PFSK-1 (cell line): ENCODE measurements around the gene ERICH6B.

Experiments
- FOXP2 ChIP-seq: optimal IDR thresholded peaks from 2 replicates; pipeline ENCODE3; 2011; ENCODE audit warnings: borderline replicate concordance, control low read depth, inconsistent platforms; ENCODE audit not compliant: insufficient read depth; ENCODE audit errors: extremely low read length, extremely low read depth
- POLR2AphosphoS5 ChIP-seq: IDR thresholded peaks from 2 replicates; pipeline ENCODE4 v1.6.1; 2012; ENCODE audit warnings: low read depth, mild to moderate bottlenecking, control low read depth, low read length, moderate library complexity
- REST ChIP-seq, 2 experiments: IDR thresholded peaks; 2 replicates each; pipeline versions ENCODE4 v1.6.1 to v1.8.0; 2011 to 2012; ENCODE audit warnings: low read depth in 2 of 2, low read length in 2 of 2, control low read depth in 1 of 2, inconsistent platforms in 1 of 2, mild to moderate bottlenecking in 1 of 2, moderate library complexity in 1 of 2; ENCODE audit not compliant: insufficient read depth in 1 of 2
- SIN3A ChIP-seq: IDR thresholded peaks from 2 replicates; pipeline ENCODE4 v1.6.1; 2012; ENCODE audit warnings: mild to moderate bottlenecking, low read length, moderate library complexity, borderline replicate concordance; ENCODE audit not compliant: insufficient read depth
- TAF1 ChIP-seq: IDR thresholded peaks from 2 replicates; pipeline ENCODE4 v1.6.1; 2012; ENCODE audit warnings: low read length, control low read depth, borderline replicate concordance; ENCODE audit not compliant: insufficient read depth

Gene ERICH6B

GRCh38 chr13:45603338-45603737 is 12.2 kb downstream of the ERICH6B start:
- TF ChIP-seq FOXP2 (no peak), TAF1 (no peak), POLR2AphosphoS5 (no peak), SIN3A (no peak), REST (IDR thresholded peaks at IDR 0.05; ENCODE audit: insufficient read depth in 1 of 2, low read depth in 2 of 2, low read length in 2 of 2) (no peak)

- no peak for TF ChIP-seq REST (IDR thresholded peaks at IDR 0.05; ENCODE audit: insufficient read depth in 1 of 2, low read depth in 2 of 2, low read length in 2 of 2)
- no peak for TF ChIP-seq POLR2AphosphoS5
Observed at GRCh38 chr13:45602183-45603170, 13.1 kb downstream of the ERICH6B start.

- TF ChIP-seq SIN3A (no peak), TAF1 (no peak), POLR2AphosphoS5 (no peak), REST (IDR thresholded peaks at IDR 0.05; ENCODE audit: insufficient read depth in 1 of 2, low read depth in 2 of 2, low read length in 2 of 2) (no peak), FOXP2 (no peak)
Observed at GRCh38 chr13:45601680-45602079, 13.9 kb downstream of the ERICH6B start.

GRCh38 chr13:45598597-45598996 is 16.9 kb downstream of the ERICH6B start:
- TF ChIP-seq POLR2AphosphoS5 (no peak), SIN3A (no peak), TAF1 (no peak)

GRCh38 chr13:45596800-45597475 is 18.6 kb downstream of the ERICH6B start:
- TF ChIP-seq TAF1 (no peak), REST (IDR thresholded peaks at IDR 0.05; ENCODE audit: insufficient read depth in 1 of 2, low read depth in 2 of 2, low read length in 2 of 2) (no peak), SIN3A (no peak), POLR2AphosphoS5 (no peak), FOXP2 (no peak)
